ENCODE measurements around the gene AURKA.
A peak's percentile ranks its signal among the peaks of the same experiment; 100 is the strongest.

The AURKA gene

DNA sequence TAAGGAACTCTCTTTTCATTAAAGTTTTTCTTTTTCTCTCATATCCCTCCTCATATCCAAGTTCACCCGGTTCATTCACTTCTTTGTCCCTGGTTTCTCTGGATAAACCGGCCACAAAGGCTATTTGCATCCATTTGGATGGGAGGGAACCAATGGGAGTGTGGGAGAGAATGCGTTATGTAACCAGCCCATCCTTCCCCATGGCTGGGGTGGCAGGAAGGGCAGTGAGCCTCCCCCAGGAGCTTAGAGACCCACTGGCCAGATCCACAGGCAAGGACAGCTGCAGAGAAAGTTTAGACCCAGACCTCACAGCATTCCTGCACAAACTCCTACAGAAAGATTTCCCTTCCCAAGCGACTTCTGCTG is 30.8 kb upstream of the AURKA start:
- H3K4me3 ChIP-seq (ENCODE audit: control insufficient read depth, low read depth, low read length) = no peak overlapping the region
- TF ChIP-seq, protein P1, sequence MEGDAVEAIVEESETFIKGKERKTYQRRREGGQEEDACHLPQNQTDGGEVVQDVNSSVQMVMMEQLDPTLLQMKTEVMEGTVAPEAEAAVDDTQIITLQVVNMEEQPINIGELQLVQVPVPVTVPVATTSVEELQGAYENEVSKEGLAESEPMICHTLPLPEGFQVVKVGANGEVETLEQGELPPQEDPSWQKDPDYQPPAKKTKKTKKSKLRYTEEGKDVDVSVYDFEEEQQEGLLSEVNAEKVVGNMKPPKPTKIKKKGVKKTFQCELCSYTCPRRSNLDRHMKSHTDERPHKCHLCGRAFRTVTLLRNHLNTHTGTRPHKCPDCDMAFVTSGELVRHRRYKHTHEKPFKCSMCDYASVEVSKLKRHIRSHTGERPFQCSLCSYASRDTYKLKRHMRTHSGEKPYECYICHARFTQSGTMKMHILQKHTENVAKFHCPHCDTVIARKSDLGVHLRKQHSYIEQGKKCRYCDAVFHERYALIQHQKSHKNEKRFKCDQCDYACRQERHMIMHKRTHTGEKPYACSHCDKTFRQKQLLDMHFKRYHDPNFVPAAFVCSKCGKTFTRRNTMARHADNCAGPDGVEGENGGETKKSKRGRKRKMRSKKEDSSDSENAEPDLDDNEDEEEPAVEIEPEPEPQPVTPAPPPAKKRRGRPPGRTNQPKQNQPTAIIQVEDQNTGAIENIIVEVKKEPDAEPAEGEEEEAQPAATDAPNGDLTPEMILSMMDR (IDR thresholded peaks at IDR 0.05; ENCODE audit: control insufficient read depth, insufficient read depth, low read depth, low read length, missing control alignments) = no peak
- no peak for DNase-seq (ENCODE audit: low read depth)

GRCh38 chr20:56422076-56422823 is 30.2 kb upstream of the AURKA start:
- no peak overlapping the region for H3K4me3 ChIP-seq (ENCODE audit: control insufficient read depth, low read depth, low read length)
- TF ChIP-seq, protein P1 (IDR thresholded peaks at IDR 0.05; ENCODE audit: control insufficient read depth, insufficient read depth, low read depth, low read length, missing control alignments) = peak; percentile 13
- peak; percentile 28 for DNase-seq (ENCODE audit: low read depth)

DNA sequence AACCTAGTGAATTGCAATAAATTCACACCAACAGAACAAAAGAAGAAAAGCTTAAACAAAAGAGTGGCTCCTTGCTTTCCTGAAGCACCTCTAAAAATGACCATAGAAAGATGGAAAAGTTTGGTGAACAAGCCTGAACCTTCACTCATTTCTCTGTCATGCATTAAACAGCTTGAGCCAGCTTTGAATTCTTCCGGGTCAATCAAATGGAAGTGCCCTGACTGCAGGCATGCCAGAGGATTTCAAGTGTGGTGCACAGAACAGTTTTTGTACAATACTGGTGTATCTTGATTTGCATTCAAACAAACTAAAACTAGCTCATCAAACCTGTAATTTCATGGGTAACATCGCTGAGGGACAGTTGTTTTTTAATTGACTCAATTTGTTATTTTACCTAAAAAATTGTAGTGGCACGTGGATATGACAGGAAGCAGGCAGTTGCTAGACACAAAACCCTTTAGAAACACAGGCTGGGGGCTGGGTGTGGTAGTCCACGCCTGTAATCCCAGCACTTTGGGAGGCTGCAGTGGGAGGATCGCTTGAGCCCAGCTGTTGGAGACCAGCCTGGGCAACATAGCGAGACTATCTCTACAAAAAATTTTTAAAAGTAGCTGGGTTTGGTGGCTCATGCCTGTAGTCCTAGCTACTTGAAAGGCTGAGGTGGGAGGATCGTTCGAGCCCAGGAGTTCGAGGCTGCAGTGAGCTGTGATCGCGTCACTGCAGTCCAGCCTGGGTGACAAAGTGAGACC is 29.1 kb upstream of the AURKA start:
- no peak overlapping the region for H3K4me3 ChIP-seq (ENCODE audit: control insufficient read depth, low read depth, low read length)
- no peak for DNase-seq (ENCODE audit: low read depth)
- TF ChIP-seq, protein P1 (IDR thresholded peaks at IDR 0.05; ENCODE audit: control insufficient read depth, insufficient read depth, low read depth, low read length, missing control alignments) = no peak

GRCh38 chr20:56420028-56420427 is 28.0 kb upstream of the AURKA start:
- TF ChIP-seq, protein P1 (IDR thresholded peaks at IDR 0.05; ENCODE audit: control insufficient read depth, insufficient read depth, low read depth, low read length, missing control alignments) = no peak
- no peak overlapping the region for H3K4me3 ChIP-seq (ENCODE audit: control insufficient read depth, low read depth, low read length)
- no peak for DNase-seq (ENCODE audit: low read depth)

DNA sequence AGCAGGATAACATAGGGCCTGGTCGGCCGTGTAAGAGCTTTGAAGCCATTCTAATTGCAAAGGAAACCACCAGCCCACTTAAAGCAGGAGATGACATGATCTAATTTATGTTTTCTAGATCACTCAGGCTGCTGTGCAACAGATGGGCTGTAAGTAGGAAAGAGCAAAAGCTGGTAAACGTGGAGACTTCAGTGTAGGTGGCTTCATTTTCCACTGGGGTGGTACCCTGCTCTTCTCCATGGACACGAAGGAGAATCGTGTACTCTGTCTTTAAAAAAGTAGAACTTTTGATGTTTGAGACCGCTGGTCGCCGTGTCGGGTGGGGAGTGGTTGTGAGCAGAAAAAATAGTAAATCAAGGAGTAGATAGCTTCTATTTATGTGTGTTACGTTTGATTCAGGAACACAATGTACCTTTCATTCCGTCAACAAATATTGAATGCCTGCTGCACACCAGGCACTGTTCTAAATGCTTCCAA is 26.4 kb upstream of the AURKA start:
- TF ChIP-seq, protein P1 (IDR thresholded peaks at IDR 0.05; ENCODE audit: control insufficient read depth, insufficient read depth, low read depth, low read length, missing control alignments) = no peak
- DNase-seq (ENCODE audit: low read depth) = no peak
- H3K4me3 ChIP-seq (ENCODE audit: control insufficient read depth, low read depth, low read length) = no peak overlapping the region

DNA sequence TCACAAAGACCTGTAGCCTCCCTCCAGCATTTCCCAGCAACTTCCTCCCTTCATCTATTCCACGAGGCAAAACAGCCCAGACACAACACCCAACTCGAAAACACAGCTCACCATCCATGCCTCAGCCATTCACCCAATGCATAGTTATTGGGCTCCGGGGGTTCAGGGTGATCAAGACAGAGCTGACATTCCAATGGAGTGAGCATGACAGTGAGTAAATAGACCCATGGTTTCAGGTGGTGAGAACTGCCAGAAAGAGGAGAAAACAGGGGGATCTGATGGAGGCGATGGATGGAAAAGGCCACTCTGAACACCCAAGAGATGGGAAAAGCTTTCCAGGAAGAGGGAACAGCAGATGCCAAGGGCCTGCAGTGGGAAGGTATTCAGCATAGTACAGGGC is 25.9 kb upstream of the AURKA start:
- TF ChIP-seq, protein P1 (IDR thresholded peaks at IDR 0.05; ENCODE audit: control insufficient read depth, insufficient read depth, low read depth, low read length, missing control alignments) = no peak
- no peak for DNase-seq (ENCODE audit: low read depth)
- H3K4me3 ChIP-seq (ENCODE audit: control insufficient read depth, low read depth, low read length) = no peak overlapping the region

Data from AG09309 (cell line).